Hematopoietic multipotent progenitor cell treated with erythropoietin and hydrocortisone succinate and interleukin-3 and kit ligand, for 8 days (in vitro differentiated cells): ENCODE data around the gene TTC17.
"Not testable (repeated sequence)": the region's sequence is repeated elsewhere in the genome, so short reads cannot be mapped to it uniquely, and the experiment has no call there.

Source experiments
- DNase-seq: peaks from one replicate; pipeline ENCODE4 v3.0.0-alpha.2; 2015

TTC17 gene

DNA sequence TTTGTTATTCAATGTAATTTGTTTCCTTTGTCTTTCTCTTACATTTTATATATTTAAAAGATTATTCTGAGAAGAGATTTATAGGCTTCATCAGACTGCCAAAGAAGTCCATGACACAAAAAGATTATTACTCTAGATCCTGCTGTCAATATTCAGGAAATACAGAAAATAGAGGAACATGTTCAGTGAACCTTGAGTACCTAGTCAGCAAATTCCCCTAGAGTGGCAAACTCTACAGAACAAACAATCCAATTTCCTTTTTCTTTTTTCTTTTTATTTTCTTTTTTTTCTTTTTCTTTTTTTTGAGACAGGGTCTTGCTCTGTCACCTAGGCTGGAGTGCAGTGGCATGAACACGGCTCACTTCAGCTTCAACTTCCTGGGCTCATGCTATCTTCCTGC lies 23.9 kb downstream of the TTC17 start:
- DNase-seq = no peak

GRCh38 chr11:43384393-43384792 lies 25.7 kb downstream of the TTC17 start:
- no peak for DNase-seq

- no peak for DNase-seq
Observed at GRCh38 chr11:43392713-43393112, 34.0 kb downstream of the TTC17 start.

DNA sequence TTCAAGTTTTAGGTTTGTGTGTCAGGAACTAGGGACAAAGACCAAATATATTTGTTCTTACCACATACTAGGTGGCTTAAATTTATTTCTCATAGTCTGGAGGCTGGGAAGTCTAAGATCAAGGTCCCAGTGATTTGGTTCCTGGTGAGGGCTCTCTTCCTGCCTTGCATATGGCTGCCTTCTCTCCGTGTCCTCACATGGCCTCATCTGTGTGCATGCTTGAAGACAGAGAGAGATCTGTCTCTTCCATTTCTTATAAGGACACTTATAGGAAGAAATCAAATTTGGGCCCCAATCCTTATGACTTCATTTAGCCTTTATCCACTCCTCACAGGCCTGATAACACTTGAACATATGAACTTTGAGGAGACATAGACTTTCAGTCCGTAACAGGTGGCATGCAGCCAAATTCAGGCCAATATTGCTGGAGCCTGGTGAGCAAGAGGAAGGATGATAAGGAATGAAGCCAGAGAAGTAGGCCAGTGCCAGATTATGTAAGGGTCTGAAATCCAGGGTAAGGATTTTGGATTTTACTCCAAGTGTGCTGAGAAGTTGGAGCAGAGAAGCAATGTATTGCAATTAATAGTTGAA lies 35.1 kb downstream of the TTC17 start:
- DNase-seq = peak; percentile 88

DNA sequence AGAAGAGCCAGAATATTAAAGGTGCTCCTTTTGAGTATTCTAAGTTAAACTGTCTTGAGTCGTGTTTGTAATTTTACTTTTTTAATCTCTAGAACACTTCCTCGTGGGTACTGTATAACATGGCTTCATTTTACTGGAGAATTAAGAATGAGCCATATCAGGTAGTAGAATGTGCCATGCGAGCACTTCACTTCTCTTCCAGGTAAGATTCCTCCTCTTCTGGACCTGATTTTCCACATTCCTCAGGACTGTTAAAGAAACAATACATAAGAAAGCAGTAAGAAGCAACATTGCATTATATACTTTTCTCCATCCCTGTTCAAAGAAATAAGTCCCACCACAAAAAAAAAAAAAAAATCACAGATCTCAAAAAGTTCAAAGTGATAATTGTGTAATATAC lies 37.9 kb downstream of the TTC17 start:
- DNase-seq = no peak

DNA sequence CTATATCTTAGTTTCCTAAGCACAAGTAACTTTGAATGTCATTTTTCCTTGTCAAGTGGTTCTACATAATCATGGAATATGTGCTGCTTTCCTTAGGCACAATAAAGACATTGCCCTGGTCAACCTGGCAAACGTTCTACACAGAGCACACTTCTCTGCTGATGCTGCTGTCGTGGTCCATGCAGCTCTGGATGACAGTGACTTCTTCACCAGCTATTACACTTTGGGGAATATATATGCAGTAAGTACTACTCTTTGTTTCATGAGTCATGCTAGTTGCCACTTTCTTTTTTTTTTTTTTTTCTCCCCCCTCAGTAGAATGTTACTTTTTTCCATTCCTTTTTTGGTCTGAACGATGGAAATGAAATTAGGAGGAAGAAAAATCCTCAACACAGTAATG lies 38.5 kb downstream of the TTC17 start:
- DNase-seq = no peak

GRCh38 chr11:43399983-43400630 lies 41.4 kb downstream of the TTC17 start:
- no peak for DNase-seq

DNA sequence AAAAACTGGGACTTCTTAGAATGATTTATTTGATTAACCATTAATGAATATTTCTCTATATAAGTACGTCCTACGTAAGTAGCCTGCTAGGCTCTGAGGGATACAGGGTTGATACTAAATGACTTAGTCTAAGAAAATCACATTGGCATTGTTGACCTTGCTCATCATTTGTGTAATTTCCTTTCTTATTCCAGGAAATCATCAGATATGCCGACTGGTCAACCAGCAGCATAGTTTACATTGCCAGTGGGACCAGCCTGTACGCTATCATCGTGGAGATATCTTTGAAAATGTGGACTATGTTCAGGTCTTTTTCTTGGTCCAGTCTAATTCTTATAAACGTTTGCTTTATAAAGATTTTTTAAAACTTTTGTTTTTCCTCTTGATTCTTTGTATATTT lies 42.5 kb downstream of the TTC17 start:
- DNase-seq = no peak

DNA sequence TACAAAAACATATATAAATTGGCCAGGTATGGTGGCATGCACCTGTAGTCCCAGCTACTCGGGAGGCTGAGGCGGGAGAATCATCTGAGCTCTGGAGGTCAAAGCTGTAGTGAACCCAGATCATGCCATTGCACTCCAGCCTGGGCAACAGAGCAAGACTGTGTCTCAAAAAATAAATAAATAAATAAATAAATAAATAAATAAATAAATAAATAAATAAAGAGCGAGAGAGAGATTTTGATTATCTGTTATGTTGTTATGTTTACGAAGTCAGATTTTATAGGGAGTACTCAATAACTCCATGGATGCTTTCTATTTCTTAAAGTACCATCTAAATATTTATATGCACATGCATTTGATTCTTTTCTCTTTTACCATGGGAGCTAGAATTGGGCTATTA lies 43.1 kb downstream of the TTC17 start:
- DNase-seq = not testable (repeated sequence)

DNA sequence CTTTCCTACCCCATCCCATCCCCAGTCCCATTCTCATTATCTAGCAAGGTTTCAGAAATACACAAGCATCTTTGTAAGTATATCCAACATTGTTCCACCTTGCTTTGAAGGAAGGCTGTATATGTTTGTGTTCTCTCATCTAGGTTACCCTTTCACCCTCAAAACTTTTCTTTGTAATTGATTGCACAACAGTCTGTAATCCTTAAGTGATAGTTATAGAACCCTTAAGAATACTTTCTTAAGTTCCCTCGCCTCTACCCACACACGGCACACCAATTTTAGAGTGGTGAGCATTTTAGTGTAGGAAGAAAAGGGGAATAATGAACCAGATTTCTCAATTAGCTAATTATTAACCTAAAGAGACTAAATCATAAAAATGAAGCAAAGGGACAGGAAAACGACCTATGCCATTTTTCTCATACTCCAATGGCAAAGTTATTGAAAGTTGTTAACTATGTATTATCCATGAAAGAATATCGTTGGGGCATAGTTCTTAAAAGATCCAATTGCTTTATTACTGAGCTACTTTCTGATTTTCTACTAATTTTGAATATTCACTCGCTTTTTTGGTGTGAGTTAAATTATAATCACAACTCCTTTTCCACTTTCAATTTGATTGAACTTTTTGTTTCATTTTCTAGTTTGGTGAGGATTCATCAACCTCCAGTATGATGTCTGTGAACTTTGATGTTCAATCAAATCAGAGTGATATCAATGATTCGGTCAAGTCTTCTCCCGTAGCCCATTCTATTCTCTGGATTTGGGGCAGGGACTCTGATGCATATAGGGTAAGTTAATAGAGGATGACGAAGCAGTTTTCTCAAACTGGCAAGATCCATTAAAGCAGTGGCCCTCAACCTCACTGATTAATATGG lies 44.9 kb downstream of the TTC17 start:
- no peak for DNase-seq

DNA sequence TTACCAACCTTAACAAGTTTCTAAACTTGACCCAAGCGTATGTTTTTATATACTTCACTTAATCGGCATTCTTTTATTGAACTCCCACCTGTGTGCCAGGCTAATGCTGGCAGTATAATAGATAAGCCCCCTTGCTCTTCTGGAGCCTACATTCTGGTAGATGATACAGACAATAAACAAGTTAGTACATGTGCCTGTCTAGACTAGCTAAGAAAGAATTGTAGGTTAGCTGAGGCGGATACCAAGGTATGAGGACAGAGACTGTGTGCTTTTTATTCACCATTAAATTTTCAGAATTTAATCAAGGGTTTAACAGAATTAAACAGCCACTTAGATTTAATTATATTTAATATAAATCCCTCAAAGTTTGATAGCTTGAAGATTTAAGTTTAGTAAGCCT lies 45.7 kb downstream of the TTC17 start:
- DNase-seq = no peak

DNA sequence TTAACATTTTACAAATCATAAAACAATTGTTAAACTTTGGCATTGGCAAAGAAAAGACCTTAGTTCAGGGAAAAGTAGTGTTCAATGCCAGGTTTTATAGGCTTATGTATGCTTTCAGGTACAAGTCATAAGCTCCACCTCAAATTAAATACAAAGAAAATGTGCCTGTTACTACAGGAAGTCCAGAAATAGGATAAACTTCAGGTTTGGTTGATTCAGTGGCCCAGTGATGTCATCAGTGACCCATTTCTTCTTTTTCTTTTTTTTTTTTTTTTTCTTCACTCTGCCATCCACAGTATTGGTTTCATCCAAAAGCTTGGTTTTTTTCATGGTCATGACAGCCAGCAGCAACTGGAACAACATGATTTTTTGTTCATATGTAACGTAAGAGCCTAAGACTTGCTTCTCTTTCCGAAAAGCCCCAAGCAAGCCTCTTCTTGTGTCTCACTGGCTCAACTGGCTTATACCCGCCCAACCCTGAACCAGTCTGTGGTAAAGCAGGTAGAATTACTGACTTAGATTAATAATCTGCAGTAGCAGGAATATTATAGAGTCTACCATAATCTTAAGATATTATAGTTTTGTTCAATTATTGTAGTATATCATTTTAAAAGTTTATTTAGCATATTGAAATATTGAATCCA lies 46.2 kb downstream of the TTC17 start:
- no peak for DNase-seq

DNA sequence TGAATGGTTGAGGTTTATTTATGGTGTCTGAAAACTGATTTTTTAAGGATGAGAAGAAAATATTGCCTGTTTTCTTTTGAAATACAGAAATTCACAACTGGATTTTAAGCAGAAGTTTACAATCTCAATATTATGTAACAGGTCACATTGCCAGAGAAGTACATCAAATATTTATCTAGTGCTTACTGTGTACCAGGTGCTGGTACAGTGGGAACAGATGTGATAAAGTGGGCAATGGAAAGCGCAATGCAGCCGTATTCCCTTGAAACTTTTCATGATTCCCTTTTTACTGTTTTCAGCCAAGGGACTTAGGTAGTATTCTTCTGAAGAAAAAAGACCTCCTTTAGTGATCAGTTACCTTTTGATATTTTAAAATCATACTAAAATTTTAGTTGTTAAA lies 49.6 kb downstream of the TTC17 start:
- DNase-seq = no peak

DNA sequence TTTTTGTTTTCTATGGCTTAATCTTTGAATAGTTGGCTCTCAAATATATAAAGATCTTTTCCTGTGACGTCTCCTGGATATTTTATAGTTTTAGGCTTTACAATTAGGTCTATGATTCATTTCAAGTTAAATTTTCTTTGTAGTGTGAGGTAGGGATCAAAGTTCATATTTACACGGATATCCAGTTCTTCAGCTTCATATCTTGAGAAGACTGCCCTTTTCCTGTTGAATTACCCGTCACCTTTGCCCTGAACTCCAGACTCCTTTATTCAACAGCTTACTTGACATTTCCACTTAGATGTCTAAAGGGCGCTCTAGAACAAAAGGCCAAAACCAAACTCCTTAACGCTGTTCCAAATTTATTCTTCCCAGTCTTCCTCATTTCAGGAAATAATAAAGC lies 51.7 kb downstream of the TTC17 start:
- DNase-seq = no peak

- DNase-seq = no peak
Observed at GRCh38 chr11:43418197-43418596, 59.5 kb downstream of the TTC17 start.

GRCh38 chr11:43419460-43419859 lies 60.7 kb downstream of the TTC17 start:
- peak; percentile 69 for DNase-seq

DNA sequence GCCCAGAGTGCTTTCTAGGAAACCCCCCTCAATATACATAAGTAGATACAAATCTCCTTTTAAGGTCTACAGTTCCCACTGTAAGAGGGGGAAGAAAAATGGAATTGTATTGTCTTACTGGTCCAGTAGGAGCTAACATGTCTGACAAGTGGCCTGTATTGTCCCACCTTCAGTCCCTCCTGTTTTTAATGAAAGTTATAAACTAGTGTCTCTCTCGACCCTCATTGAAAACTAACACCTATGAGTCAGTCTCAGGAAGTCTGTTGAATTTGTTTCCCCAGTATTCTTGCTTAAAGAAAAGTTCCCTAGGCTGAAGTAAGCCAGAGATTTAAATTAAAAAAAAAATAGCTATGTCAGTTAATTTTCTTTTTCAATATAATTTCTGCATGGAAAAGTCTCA lies 69.3 kb downstream of the TTC17 start:
- DNase-seq = no peak

- not testable (repeated sequence) for DNase-seq
Observed at GRCh38 chr11:43430916-43431315, 72.2 kb downstream of the TTC17 start.

- DNase-seq = no peak
Observed at GRCh38 chr11:43434893-43435292, 76.2 kb downstream of the TTC17 start.

- no peak for DNase-seq
Observed at GRCh38 chr11:43440486-43440885, 81.8 kb downstream of the TTC17 start.

DNA sequence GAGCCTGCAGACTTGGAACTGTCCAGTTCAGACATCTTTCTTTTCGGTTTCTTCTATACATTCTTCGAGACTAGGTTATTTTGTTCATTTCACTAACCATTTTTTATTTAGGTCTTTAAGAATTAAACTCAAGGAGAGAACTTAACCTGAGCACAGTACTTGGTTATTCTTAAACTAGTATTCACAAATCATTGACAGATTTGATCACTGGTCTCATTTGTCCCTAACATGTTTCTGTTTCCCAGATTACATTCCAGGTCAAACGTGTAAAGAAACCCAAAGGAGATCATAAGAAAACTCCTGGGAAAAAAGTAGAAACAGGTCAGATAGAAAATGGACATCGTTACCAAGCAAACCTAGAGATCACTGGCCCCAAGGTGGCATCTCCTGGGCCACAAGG lies 85.1 kb downstream of the TTC17 start:
- DNase-seq = no peak

DNA sequence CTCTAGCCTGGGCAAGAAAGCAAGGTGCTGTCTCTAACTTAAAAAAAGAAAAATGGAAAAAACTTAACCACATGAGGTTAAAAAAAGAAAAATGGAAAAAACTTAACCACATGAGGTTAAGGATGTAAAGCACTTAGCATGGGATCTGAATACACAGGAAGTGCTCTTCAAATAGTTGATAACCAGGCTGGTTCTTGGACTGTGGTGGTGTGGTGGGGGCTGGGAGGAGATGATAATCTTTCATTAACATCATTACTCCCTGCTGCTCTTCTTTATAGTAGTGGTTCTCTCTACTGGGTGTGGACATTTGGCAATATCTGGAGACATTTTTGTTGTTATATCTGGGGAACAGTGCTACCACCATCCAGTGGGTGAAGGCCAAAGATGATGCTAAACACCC lies 88.4 kb downstream of the TTC17 start:
- DNase-seq = peak; percentile 63

- DNase-seq = no peak
Observed at GRCh38 chr11:43458486-43458885, 99.8 kb downstream of the TTC17 start.

DNA sequence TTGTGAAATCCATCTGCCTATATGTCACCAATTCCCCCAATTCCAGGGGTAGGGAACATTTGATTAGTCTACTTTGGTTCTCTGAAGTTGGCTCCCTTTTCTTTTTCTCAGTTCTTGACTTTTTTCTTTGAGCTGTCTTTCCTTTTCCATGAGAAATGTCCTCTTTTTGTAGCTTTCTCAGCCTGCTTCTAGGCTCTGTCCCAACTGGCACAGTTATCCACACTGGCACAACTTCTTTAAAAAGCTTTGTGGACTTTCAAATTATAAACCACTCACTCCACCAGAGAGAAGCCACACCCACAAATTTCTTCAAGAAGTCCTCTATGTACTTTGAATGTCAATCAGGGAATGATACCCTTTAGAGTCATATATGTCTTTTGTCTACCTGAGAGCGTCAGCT lies 100.5 kb downstream of the TTC17 start:
- DNase-seq = no peak
